GM12892 (cell line): ENCODE results near the gene TAOK1.

ENCODE experiments used
- POLR2A ChIP-seq: IDR thresholded peaks from 2 replicates; pipeline ENCODE4 v1.6.1; 2011; ENCODE audit warnings: low read depth, low read length, control low read depth
- POLR2AphosphoS5 ChIP-seq: IDR thresholded peaks from 2 replicates; pipeline ENCODE4 v1.6.1; 2011; ENCODE audit warnings: low read depth, low read length, control low read depth
- TAF1 ChIP-seq: IDR thresholded peaks from 2 replicates; pipeline ENCODE4 v1.6.1; 2011; ENCODE audit warnings: low read depth, mild to moderate bottlenecking, control low read depth, low read length, borderline replicate concordance

DNA sequence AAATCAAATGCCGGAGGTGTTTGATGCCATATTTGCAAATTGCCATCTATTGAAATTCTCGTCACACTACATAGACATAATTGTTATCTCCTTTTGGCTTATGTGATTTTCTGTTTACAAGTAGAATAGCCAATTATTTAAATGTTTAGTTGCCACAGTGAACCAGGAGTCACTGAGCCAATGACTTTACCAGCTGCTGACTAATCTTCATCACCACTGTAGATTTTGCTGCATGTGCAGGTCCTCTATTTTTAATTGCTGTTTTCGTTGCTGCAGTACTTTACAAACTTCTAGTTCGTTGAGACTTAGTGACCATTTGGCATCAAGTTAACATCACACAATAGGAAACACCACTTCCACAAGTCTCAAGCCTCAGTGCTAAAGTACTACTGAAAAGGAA lies 153.9 kb downstream of the TAOK1 start:
- no peak for TF ChIP-seq POLR2AphosphoS5
- no peak for TF ChIP-seq TAF1
- no peak for TF ChIP-seq POLR2A
